HG03045 (cell line): ENCODE measurements around the gene SH2D1B.

Experiments used
- ATAC-seq: cut with Tn5 transposase; IDR thresholded peaks from one replicate; pipeline ENCODE4 v1.9.1; 2021; ENCODE audit warnings: mild to moderate bottlenecking, moderate library complexity; ENCODE audit not compliant: unreplicated experiment

SH2D1B gene

DNA sequence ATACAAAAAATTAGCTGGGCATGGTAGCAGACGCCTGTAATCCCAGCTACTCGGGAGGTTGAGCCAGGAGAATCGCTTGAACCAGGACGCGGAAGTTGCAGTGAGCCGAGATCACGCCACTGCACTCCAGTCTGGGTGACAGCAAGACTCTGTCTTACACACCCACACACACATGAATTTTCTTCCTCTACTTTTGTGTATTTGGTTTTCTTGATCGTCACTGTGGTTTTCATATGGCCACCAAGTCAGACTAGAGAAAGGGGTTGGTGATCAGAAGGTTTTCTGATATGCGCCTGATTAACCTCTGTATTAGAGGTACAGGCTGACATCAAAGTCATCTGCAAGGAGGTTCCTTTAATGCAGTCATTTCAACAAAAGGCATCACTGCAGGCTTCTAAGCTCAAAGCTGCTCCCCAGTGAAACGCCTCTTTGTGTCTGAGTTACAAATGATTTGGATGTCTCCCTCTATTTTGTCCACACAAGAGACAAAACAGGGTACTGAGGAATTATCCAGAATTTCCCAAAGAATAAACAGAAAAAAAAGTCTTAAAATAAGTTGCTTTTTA is 11.1 kb downstream of the SH2D1B start:
- ATAC-seq, result no peak

DNA sequence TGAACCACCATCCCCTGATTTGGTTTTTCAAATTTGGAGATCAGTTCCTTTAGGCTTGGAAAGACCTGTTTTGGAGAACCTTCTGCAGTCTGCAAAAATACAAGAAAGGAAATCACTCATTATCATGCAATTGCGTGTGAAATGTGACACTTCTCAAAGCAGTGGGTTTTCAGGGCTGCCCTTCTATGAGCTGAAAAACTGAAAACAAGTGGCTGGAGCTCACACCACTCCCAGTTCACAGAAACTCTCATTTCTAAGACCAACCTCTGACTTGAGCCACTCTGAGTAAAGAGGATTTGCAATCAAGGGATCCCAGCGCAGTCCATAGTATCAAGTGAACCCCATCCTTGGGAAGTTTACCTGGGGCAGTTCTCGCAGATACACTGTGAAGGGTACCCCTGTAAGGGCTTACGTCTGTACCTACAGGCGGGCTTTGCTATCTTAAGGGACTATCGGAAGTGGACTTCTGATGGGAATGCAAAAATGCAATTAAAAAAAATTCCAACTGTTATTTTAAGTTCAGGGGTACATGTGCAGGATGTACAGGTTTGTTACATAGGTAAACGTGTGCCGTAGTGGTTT is 12.8 kb downstream of the SH2D1B start:
- ATAC-seq, result no peak

DNA sequence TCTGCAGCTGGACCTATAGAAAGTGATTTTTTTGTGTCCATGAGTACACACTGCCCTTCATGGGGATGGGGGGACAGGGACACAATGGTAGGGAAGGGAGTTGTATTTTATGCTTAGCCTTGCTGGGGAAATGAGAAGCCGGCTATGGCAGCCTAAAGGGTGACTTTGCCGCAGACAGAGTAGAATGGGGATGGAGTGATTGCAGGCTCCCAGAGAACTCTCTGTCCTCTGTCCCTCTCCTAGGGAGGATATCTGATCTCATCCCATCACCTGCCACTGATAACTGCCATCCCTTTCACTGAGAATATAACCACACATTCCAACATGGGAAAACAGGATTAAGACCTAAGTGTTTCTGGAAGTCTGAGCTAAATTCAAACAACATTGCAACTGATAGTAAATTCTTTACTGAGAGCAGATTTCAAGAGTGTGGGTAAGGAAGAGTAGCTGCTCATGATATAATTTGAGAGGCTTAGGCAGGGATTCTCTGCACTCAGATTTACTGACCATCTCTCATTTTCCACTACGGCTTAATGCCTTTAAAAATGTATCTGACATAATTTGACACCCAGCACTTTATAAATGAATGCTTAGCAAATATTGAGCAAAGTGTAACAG is 13.9 kb downstream of the SH2D1B start:
- no peak for ATAC-seq

DNA sequence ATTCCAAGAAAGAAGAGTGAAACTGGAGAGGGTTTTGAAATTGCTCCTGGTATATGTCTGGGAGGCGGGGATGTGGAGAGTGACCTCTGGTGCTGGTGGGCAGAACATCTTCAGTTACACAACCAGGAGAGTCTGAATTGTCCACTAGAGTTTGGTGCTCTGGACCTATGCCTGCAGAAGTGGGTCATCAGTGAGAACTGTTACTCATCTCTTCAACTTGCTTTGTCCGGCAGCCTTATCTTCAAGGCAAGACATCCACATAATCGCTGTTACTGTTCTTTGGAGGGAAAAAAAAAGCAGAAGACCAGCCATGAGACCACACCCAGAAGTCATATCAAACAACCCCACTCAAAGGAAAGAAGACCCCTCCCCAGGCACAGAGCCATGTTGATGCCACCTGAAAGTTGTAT is 14.9 kb downstream of the SH2D1B start:
- ATAC-seq, result no peak

GRCh38 chr1:162396201-162396906 is 15.6 kb downstream of the SH2D1B start:
- ATAC-seq, result no peak

DNA sequence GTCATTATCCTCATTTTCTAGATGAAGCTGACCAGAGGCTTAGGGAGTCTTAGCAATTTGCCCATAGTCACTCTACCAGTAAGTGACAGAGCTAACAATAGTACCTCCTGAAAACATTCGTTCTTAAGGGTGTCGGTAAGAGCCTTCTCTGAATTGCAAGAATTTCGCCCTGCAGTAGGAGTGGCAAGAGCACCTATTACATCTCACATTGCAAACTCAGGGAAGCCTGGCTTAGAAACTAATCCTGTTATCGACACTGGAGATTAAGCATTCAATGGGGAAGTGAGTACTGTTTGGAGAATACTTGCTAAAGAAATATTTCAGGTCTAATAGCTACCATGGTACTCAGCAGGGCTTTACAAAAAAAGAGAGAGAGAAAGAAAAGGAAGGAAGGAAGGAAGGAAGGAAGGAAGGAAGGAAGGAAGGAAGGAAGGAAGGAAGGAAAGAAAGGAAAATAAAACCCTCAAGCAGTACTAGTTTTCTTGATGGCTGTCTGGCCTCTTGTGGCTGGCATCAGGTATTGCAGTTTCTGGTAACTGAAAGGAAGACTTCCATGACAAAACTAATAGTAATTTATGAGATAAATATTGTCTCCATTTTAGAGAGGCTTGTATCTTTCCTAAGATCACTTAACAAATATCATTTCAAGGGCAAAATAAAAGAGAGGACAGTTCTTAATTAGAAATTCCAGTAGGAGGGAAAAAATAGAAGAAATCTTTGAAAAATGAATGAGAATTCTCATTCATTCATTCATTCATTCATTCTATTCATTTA is 20.0 kb downstream of the SH2D1B start:
- no peak for ATAC-seq

DNA sequence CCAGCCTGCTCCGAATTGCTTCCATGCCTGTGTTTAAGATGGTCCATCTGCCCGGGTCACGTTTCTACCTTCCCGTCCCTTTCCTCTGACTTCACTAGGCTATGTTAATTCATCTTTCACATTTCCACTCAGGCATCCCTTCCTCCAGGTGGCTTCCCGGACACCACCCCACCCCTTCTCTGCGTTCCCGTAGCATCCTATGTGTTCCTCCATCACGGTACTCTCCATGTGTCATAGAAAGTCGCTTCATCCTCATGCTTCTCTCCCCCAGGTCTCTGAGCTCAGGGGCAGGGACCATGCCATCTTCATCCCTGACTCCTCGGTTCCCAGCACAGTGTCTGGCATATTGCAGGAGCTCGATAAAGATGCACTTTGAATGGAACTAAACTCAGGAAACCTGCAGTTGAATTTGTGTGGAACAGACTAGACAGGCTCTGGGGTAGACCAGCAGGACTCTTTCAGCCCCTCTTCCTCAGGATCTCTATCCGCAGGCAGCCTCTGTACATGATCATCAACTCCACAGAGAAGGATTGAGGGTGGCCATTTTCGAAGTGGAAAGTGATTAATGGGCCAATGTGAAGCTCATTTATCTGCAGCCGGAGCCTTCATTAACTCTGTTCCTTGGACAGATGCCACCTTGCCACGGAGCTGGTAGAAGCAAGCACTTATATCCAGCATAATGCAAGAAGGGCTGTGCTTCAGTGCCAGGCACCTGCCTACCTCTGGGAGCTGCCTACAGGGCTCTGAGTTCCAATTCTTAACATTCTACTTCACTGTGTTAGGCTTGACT is 21.3 kb downstream of the SH2D1B start:
- ATAC-seq, result no peak

GRCh38 chr1:162389971-162390370 is 22.0 kb downstream of the SH2D1B start:
- no peak for ATAC-seq

DNA sequence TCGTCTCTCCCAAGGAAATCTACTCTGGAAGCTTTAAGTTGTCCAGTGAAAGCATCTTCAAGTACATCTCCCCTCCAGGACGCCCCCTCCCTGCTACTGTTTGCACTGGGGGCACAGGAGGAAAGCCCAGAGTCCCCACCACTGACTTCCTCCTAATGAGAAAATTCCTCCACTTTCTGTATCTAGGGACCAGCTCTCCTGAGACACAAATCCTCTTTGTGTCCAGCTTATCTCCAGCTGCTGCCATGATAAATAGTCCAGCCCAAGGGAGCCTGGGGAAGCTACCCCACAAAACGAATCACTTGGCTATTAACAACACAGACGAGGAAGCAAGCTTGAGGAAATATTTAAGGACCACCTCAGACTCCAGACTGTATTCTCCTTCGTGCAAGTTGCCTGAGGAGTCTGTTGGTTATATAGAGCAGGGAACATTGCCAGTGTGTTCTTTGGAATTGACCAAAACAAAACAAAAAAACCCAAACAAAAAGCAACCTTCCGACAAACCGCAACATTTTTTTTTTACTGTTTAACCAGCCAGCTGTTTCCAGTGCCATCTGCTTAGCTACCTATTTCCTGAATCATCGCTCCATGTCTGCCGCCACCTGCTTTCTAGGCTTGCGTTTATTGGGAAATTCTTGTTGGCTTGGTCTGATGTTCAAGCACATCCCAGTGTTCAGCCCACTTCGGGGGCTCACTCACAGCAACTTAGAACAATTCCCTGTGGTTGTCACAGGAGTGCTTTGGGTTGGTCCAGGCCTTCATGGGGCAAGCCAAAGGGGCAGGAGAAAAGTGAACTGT is 22.7 kb downstream of the SH2D1B start:
- ATAC-seq, result no peak

DNA sequence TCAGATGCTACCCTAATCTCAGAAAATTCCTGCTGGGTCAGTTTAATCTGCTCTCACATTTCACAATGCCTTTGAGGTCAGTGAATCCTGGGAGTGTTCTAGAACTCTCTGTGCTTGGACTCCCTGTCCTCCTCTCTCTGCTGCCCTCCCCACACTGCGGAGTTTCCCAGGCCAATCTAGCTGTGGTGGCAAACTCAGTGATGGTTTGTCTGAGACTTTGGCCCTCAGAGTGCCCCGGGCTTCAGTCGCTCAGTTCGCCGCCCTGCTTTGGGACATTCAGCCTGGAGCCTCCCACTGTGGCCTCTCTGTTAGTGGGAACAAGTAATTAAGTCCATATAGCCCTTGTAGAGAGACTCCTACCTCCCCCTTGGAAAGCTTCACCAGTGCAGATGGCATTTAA is 23.3 kb downstream of the SH2D1B start:
- no peak for ATAC-seq

DNA sequence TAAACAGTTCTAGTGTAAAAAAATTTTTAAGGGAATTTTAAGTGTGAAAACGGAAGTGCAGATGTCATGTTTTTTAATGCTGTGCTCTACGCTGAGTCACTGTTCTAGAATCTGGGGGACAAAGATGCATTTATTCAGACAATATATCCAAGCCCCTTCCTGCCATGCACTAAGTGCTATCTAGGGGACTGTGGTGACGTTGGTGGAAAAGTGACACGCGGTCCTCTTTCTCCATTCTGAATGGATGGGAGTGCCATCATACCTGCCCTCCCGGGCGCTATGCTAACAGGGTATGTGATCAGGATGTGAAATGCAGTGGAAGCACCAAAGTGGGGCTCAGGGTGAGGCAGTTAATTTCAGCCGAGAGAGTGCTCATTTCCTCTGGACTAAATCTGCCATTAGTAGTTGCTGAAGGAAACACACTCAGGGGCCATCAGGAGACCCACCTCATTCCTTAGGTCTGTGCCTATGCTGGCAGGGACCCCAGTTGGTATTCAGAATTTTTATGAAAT is 23.8 kb downstream of the SH2D1B start:
- no peak for ATAC-seq

GRCh38 chr1:162387226-162388082 is 24.5 kb downstream of the SH2D1B start:
- ATAC-seq, result no peak

DNA sequence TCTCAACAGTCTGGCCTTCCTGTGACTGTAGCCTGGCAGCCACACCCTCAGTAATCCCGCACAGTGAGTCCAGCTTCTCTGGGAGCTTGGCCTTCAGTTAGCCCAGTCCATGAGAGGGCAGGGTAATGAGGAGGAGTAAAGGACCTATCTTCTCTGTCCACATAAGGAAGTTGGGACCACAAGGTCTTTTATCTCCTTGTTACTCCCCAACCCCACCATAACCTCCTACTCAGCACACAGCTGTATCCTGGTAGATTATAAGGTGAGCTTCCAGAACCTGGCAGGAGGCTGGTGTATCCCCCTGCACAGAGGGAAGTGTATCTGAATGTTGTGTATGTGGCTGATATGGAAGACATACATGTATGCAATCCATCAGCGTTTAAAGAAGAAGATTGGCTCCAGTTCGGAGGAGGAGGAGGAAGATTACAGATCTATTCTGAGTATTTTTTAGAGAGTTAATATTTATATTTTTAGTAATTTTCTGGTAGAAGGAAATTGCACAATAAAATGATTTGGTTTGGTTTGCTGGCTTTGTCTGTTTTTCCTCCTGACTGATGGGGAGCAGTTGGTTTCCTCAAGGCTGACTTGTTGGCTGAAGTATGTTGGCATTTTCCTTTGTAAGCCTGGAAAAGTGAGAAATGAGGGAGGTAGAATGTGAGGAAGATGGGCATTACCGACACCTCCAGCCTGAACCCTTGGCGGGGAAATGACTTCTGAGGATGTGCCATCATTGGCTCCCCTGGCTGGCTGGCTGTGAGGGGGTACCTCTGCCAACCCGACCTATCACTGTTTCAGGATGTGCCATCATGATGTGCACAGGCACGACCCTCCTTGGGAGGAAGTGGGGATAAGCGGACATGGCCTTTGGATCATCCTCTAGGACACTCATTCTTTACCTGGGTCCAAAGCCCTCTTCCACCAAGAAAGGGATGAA is 25.4 kb downstream of the SH2D1B start:
- no peak for ATAC-seq

- ATAC-seq, result no peak
Measured at GRCh38 chr1:162385702-162386101, 26.2 kb downstream of the SH2D1B start.

DNA sequence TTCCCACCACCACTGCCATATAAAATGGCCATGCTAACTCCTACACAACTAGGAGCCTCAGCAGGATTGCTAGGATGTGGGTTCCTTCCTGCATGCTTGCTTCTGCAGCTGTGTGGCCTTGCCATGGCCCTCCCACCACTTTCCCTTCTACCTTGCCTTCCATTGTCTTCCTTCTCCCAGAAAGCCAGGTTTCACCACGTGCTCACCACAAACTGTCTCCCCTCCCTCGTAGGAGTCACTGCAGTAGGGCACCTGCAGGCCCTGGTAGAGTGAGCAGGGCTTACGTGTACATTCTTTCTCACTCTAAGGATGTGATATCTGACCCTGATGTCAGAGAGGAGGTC is 26.7 kb downstream of the SH2D1B start:
- ATAC-seq, result no peak

DNA sequence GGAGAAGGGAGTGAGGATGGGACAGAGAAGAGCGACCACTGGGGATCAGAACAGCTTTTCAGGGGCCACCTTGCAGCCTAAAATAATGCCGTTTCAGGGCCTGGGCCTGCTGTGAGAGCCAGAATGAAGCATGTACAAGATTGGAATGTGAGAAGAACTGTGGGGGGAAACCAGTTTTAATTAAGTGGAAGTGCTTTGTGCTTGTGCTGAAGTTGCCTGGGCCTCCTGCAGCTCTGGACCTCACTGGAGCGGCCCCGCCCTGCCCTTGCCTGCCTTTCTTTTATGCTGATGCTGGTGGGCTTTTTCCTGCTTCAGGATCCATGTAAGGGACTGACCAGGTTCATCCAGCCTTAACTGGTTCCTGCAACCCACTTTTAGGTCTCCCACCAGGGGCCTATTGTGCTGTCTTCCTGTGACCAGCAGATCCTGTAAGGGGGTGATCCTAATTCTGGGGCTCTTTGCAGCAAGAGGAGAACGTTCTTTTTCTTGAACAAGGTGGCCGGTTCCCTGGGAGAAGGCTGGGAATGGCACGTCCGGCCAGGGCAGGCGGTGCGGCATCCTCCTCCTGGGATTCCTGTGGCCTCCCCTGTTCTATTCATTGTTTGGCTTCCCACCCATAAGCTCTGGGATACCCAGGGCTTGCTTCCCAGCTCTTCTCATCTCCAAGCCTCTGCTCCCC is 27.2 kb downstream of the SH2D1B start:
- no peak for ATAC-seq

DNA sequence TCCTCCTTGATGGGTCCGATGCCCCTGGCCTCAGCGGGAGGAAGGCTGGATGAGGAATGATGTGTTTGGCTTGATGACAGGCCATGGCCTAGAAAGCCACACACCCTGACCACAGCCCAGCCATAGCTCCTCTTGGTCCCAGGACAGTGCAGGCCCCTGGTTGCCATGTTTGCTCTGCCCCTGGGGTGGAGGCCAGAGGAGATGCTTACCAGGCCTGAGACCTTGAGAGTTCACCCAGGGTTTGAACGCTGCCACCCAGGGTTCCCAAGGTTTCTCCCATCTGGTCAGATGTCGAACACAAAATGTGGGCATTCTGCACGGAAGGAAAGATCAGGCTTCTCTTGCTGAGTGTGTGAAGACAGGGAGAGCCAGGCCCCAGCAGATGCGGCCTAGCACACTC is 27.8 kb downstream of the SH2D1B start:
- no peak for ATAC-seq
